B cell (primary cell): ENCODE data around the gene CLDN25.

Experiments
- EZH2 ChIP-seq: IDR thresholded peaks from 2 replicates; pipeline ENCODE4 v1.6.1; 2012; ENCODE audit warnings: borderline replicate concordance, low read depth, mild to moderate bottlenecking, moderate library complexity, low read length; ENCODE audit not compliant: insufficient read depth, poor library complexity, severe bottlenecking
- TF ChIP-seq, protein P1 (sequence below): fragments of 200-600 bp; IDR thresholded peaks from one replicate; pipeline ENCODE4 v1.8.0; 2022; ENCODE audit warnings: antibody characterized with exemption, mild to moderate bottlenecking

DNA sequence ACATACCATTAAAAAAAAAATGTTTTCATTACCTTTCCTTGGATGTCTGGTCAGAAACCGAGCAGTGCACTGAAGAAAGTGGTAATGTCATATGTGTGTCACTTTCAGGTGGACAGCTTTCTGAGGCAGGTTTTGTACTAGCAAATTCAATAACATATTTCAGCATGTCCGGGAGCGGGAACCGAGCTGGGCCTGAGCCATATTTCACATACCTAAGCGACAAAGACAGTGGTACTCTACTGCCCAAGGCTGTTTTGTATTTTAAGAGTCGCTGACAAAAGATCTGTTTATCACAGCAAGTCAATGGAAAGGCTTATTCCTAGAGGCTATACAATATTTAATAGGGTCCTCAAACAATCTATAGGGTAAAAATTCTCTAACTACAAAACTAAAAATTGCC lies 38.0 kb downstream of the CLDN25 start:
- TF ChIP-seq, protein P1, sequence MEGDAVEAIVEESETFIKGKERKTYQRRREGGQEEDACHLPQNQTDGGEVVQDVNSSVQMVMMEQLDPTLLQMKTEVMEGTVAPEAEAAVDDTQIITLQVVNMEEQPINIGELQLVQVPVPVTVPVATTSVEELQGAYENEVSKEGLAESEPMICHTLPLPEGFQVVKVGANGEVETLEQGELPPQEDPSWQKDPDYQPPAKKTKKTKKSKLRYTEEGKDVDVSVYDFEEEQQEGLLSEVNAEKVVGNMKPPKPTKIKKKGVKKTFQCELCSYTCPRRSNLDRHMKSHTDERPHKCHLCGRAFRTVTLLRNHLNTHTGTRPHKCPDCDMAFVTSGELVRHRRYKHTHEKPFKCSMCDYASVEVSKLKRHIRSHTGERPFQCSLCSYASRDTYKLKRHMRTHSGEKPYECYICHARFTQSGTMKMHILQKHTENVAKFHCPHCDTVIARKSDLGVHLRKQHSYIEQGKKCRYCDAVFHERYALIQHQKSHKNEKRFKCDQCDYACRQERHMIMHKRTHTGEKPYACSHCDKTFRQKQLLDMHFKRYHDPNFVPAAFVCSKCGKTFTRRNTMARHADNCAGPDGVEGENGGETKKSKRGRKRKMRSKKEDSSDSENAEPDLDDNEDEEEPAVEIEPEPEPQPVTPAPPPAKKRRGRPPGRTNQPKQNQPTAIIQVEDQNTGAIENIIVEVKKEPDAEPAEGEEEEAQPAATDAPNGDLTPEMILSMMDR: no peak
- no peak for TF ChIP-seq EZH2
